HG03558 (cell line): ENCODE results near the gene CYP2J2.
"Not testable (repeated sequence)": the region's sequence is repeated elsewhere in the genome, so short reads cannot be mapped to it uniquely, and the experiment has no call there.

Experiments
- ATAC-seq: cut with Tn5 transposase; IDR thresholded peaks from one replicate; pipeline ENCODE4 v1.9.1; 2021; ENCODE audit warnings: moderate number of reproducible peaks; ENCODE audit not compliant: unreplicated experiment; ENCODE audit errors: extremely low read depth

CYP2J2 gene

DNA sequence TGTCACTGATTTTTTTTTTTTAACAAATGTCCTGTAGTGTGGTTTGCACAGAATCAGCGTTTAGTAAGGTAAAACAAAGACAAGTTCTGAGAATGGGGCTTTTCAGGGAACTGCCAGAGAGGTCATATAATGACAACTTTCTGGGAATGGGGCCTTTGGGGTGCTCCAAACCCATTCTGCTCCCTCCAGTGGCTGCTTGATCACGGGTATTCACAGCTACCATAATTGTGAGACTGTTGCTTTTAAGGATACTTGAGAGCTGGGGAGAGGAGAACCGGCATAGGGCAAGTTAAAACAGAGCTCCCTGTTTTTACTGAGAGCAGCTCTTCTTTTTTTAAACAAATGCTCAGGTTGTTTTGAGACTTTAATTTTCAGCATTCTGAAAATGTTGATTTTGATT lies 48.2 kb downstream of the CYP2J2 start:
- ATAC-seq = no peak

- ATAC-seq = no peak
Observed at GRCh38 chr1:59877108-59877682, 49.4 kb downstream of the CYP2J2 start.

DNA sequence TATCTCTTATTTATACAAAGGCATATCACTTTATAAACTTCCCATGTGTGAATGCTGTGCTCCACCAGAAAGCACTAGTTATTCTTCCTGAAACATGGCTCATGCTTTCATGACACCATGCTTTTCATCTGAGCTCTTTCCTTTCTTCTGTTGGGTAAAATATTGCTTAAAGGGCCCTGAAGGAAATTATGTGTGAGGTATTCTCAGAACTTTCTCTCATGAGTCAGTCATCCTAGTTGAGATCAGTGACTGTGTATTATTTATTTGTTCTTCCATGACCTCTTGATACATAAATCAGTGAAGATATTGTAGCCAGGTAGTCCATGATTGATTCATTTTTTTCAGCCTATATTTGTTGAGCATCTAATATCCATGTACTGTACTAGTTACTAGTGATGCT lies 54.8 kb downstream of the CYP2J2 start:
- no peak for ATAC-seq

DNA sequence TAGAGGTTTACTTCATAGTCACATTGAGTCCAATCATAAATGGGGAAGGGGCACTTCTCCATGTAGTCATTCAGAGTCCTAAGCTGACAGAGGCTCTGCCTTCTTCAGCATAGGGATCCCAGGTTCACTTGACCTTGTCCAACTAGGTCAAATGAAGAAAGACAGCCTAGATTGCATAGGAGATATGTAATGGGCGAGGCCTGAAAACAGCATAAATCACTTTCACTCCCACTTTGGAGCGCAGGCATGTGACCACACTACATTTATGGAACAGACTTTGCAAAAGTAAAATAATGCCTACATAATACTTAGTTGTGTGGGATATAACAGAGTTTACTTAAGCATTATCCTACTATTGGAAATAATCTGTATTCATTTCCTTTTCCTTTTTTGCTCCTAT lies 60.1 kb downstream of the CYP2J2 start:
- ATAC-seq = no peak

GRCh38 chr1:59857679-59858354 lies 68.8 kb downstream of the CYP2J2 start:
- no peak for ATAC-seq

DNA sequence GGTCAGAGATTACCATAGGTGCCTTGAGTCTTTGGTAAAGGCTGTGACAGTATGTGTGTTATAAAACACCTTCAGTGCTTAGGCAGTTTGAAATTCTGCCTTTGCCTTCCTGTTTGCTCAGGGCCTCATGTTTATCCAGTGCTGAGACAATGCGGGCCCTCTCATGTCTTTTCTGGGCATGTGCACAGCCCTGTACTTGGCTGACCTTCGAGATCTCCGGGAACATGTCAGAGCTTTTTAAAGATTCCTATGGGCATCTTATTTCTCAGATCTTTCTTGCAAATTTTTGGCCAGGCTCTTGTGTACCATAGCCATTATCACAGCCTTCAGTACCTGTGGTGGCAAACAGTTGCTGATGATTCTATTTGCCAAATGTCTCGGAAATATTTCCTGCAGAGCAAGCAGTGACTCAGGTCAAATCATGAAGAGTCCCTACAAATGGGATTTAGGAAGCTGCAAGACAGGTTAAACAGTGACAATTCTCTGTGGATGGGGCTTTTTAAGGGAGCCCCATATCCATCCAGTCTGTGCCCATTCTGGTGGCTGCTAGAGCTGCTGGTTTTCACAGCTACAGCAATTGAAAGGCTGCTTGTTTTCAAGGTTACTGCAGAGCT lies 69.7 kb downstream of the CYP2J2 start:
- no peak for ATAC-seq

DNA sequence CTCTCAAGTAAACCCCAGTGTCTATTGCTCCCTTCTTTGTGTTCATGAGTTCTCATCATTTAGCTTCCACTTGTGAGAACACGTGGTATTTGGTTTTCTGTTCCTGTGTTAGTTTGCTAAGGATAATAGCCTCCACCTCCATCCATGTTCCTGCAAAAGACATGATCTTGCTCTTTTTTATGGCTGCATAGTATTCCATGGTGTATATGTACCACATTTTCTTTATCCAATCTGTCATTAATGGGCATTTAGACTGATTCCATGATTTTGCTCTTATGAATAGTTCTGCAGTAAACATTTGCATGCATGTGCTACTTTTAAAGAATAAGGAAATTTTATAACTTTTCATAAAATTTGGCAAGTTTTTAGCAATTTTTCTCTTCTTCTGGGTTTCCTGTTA lies 71.3 kb downstream of the CYP2J2 start:
- not testable (repeated sequence) for ATAC-seq

DNA sequence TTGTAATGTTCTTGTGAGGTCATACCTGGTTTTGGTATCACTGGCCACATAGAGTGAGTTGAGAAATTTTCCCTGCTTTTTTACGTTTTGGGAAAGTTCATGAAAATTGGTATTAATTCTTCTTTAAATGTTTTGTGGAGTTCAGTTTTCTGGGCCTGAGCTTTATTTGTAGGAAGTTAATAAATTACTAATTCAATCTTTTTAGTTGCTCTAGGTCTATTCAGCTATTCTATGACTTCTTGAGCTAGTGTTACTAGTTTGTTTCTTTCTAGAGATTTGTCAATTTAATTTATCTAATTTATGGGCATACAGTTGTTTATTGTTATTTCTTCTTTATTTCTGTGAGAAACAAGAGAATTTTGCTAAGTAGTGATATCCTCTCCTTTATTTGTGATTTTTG lies 74.5 kb downstream of the CYP2J2 start:
- ATAC-seq = no peak

GRCh38 chr1:59846895-59847282 lies 79.7 kb downstream of the CYP2J2 start:
- ATAC-seq = no peak

DNA sequence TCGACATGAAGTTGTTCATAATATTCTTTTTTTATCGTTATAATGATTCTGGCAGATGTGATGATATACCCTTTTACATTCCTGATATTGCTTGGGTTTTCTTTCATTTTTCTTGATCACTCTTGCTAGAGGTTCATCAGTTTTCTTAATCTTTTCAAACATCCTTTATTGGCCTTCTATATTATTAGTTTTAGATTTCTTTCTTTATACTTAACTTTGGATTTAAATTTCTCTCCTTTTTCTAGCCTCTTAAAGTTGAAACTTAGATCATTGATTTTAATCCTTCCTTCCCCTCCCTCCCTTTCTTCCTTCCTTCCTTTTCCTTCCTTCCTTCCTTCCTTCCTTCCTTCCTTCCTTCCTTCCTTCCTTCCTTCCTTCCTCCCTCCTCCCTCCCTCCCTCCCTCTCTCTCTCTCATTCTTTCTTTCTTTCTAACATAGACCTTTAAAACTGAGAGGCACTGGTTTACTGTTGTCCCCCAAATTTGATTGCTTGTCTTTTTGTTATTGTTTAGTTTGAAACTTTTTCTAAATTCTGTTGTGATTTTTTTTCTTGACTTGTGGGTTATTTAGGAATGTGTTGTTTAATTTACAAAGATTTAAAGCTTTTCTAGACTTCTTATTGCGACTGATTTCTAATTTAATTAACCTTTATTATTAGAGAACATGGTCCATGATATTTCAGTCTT lies 80.2 kb downstream of the CYP2J2 start:
- ATAC-seq = no peak

DNA sequence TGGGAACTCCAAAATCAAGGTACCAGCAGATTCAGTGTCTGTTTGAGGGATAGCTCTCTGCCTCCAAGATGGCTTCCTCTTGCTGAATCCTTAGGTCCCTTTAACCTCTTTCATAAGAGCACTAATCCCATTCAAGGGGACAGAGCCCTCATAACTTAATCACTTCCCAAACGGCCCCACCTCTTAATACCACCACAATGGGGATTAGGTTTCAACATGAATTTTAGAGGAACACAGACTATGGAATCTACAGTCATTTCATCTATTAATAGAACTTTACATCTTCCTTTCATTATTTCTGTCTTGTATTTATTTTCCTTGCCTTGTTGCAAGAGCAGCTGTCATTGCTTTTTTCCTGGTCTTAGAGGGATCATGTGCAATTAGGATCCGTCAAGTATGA lies 81.5 kb downstream of the CYP2J2 start:
- no peak for ATAC-seq
